GM20431 (cell line): ENCODE measurements around the gene SYNGR3.

Experiments
- in situ Hi-C: fragments of 300-500 bp; cut with MseI, MboI; formaldehyde crosslinking; loops from one replicate; pipeline ENCODE4 v1.15.0; 2020; ENCODE audit warnings: low sequenced_read_pairs; ENCODE audit not compliant: unreplicated experiment

Gene SYNGR3

GRCh38 chr16:2036200-2036966 lies 46.6 kb downstream of the SYNGR3 start:
- in situ Hi-C loops: no loop called here

GRCh38 chr16:2037115-2037514 lies 47.3 kb downstream of the SYNGR3 start:
- in situ Hi-C loops: no loop called here

GRCh38 chr16:2037647-2038381 lies 48.0 kb downstream of the SYNGR3 start:
- in situ Hi-C loops: no loop called here

GRCh38 chr16:2038382-2039231 lies 48.8 kb downstream of the SYNGR3 start:
- in situ Hi-C loops: no loop called here

- in situ Hi-C loops: no loop called here
Observed at GRCh38 chr16:2039274-2040031, 49.7 kb downstream of the SYNGR3 start.

GRCh38 chr16:2040041-2040786 lies 50.4 kb downstream of the SYNGR3 start:
- in situ Hi-C loops: no loop called here

GRCh38 chr16:2040787-2041522 lies 51.2 kb downstream of the SYNGR3 start:
- in situ Hi-C loops: no loop called here

GRCh38 chr16:2042171-2042985 lies 52.6 kb downstream of the SYNGR3 start:
- in situ Hi-C loops: no loop called here

GRCh38 chr16:2042986-2043666 lies 53.4 kb downstream of the SYNGR3 start:
- in situ Hi-C loops: no loop called here
